GM06990 (cell line): ENCODE data around the gene RSPH10B.
"Not testable (repeated sequence)": the region's sequence is repeated elsewhere in the genome, so short reads cannot be mapped to it uniquely, and the experiment has no call there.

Experiments
- DNase-seq: peaks from one replicate; pipeline ENCODE4 v3.0.0-alpha.2; 2011; ENCODE audit not compliant: insufficient read length; ENCODE audit errors: extremely low read depth
- H3K27me3 ChIP-seq: replicated peaks from 2 replicates; pipeline ENCODE4 v1.6.0; 2011; ENCODE audit warnings: low read length; ENCODE audit not compliant: control insufficient read depth, insufficient read depth
- H3K36me3 ChIP-seq: 2 replicates; pipeline ENCODE4 v1.5.1; 2011; ENCODE audit warnings: low read length; ENCODE audit not compliant: control insufficient read depth, insufficient read depth
- H3K4me3 ChIP-seq: replicated peaks from 2 replicates; pipeline ENCODE4 v1.5.1; 2011; ENCODE audit warnings: low read depth, mild to moderate bottlenecking, control low read depth, low read length
- CTCF ChIP-seq: IDR thresholded peaks from 2 replicates; pipeline ENCODE4 v1.5.1; 2011; ENCODE audit warnings: low read length, control low read depth, mild to moderate bottlenecking, inconsistent platforms; ENCODE audit not compliant: insufficient read depth, poor library complexity, severe bottlenecking

The RSPH10B gene

DNA sequence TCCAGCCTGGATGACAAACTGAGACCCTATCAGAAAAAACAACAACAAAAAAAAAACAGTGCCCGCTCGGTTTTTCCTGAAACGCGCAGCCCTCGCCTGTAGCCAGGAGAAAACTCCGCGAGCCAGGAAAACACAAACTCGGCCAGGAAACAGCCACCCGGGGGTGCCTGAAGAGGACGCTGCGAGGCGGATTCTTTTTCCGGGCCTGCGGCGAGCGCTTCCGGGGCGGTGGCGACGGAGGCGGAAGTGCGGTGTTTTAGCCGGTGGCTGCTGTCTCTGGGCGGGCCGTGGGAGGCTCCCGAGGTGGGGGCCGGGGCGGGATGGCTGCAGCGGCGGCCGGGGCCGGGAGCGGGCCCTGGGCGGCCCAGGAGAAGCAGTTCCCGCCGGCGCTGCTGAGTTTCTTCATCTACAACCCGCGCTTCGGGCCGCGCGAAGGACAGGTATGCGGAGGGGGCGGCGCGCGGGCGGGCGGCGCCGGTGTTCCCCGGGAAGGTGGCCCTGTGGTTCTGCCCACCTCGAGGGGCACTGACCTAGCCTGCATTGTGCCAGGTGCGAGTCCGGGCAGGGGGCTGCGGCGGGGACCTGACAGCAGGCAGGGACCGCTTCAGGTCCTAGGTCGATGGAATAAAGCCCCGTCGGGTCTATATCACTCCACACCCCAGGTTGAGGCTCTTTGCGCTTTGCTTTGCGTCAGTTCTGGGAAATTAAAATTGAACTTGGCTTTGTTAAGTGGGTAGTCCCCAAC lies 71.8 kb downstream of the RSPH10B start, which contains the start of gene CCZ1:
CCZ1 (plus strand) TSS at position 254 of the 745 bp plus-strand sequence; CDS start at position 321, 67 bp downstream.
- TF ChIP-seq CTCF, result peak; percentile 33
- DNase-seq, result peak; percentile 69
- not testable (repeated sequence) for H3K27me3 ChIP-seq, H3K36me3 ChIP-seq
- peak within 1 kb of the TSS; percentile 51 for H3K4me3 ChIP-seq

DNA sequence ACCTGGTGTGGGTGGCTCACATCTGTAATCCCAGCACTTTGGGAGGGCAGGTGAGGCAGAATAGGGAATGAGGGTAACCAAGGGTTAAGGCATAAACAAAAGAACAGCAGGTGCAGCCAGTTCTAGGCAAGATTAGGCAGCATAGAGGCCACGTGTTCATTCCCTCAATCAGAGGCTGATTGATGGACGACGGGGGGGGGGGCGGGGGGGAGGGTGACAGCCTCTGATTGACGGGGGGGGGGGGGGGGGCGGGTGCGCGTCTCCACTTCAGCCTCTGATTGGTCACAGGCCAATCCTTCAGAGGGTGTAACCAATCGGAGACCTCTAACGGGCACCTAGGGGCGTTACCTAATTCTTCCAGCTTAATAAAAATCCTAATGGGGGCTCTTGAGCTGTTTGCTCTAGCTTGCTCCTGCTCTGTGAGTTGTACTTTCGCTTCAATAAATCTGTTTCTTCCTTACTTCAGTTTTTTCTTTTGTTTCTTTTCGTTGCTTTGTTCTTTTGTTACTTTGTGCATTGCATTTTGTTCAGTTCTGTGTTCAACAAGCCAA lies 73.0 kb downstream of the RSPH10B start:
- not testable (repeated sequence) for DNase-seq, H3K4me3 ChIP-seq, H3K36me3 ChIP-seq

GRCh38 chr7:5892498-5892897 lies 78.0 kb downstream of the RSPH10B start:
- H3K4me3 ChIP-seq, result no peak overlapping the region
- H3K36me3 ChIP-seq, result no peaks in the 10 kb centered on the region
- no peaks in the 10 kb centered on the region for H3K27me3 ChIP-seq
- no peak for TF ChIP-seq CTCF
- no peak for DNase-seq

More for the DNA sequence above, 73.0 kb downstream of the RSPH10B start:
- not testable (repeated sequence) for H3K27me3 ChIP-seq

DNA sequence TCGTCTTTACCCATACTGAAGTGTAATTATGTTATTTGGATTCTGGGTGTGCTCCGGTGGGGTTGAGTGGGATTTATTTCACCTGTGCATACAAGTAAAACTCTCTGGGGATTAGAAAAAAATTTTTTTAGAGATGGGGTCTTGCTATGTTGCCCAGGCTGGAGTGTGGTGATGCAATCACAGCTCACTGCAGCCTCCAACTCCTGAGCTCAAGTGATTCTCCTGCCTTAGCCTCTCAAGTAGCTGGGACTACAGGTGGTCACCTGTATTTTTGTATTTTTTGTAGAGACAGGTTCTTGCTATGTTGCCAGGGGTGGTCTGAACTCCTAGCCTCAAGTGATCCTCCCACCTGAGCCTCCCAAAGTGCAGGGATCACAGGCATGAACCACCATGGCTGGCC lies 80.2 kb downstream of the RSPH10B start:
- not testable (repeated sequence) for DNase-seq, H3K4me3 ChIP-seq, H3K27me3 ChIP-seq, H3K36me3 ChIP-seq

DNA sequence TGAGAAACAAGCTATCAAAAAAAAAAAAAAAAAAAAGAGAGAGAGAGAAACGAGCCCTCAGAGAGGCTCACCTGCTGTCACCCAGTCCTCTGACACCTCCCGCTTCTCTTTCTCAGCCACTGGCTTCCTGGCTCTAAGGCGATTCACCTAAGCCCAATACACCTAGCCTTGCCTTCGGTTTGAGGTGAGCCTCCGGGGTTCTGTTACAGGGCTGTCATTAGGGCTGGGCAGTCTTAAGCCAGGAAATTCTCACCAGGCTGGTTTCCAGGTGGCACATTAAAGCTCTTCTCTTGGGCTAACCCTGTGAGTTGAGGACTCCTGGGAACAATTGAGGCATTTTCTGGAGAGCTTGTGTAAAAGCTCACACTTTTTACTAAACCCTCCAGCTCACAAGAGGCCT lies 82.5 kb downstream of the RSPH10B start:
- not testable (repeated sequence) for H3K27me3 ChIP-seq, H3K4me3 ChIP-seq, H3K36me3 ChIP-seq, DNase-seq

- not testable (repeated sequence) for H3K4me3 ChIP-seq, H3K36me3 ChIP-seq, DNase-seq, H3K27me3 ChIP-seq
These were observed 86.1 kb downstream of the RSPH10B start for GRCh38 chr7:5884431-5884830.

DNA sequence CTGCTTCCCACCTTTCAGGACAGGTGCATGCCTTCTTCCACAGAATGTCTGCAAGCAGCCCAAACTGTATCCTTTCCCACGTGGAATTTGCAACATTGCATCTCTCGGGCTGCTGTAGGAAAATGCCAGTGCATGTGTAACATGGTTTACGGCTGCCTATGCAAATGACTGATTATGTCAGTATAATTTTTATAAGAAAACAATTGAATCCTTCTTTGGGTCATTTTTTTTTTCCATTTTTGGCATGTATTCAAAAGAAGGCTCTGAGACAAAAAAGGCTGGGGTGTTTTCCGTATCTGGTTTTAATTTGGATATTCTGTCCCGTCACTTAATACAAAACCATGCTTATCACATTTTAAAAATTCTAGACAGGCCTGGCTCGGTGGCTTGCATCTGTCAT lies 90.4 kb downstream of the RSPH10B start:
- not testable (repeated sequence) for H3K36me3 ChIP-seq, H3K4me3 ChIP-seq, H3K27me3 ChIP-seq, DNase-seq

DNA sequence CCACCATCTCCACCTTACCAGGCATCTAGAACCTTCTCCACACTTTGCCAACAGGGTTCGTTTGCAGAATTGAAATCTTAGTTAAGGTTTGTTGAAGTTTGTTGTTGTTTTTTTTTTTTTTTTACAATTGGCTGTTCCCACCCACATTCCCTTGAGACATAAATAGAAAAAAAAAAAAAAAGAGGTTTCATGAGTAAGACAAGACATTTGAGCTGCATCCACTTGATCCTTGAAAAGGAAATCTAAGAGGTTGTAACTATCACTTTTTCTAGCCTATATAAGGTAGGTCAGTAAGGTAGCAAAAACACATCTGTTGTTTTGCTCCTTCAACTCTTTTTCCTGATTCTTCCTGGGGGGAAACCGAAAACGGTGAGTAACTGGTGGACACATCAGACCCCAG lies 90.9 kb downstream of the RSPH10B start:
- H3K36me3 ChIP-seq, DNase-seq, H3K4me3 ChIP-seq, H3K27me3 ChIP-seq: not testable (repeated sequence)
